GM18511 (cell line): Measurements from ENCODE around the gene GPRC5D.

Experiments used
- ATAC-seq: cut with Tn5 transposase; IDR thresholded peaks from one replicate; pipeline ENCODE4 v1.9.1; 2021; ENCODE audit warnings: mild to moderate bottlenecking, moderate library complexity; ENCODE audit not compliant: unreplicated experiment

Gene GPRC5D

GRCh38 chr12:12952036-12952435 lies at the start of gene GPRC5D:
Gene GPRC5D (minus strand): TSS chr12:12952170. CDS start chr12:12950384, 1,786 bp downstream.
- ATAC-seq = no peak

DNA sequence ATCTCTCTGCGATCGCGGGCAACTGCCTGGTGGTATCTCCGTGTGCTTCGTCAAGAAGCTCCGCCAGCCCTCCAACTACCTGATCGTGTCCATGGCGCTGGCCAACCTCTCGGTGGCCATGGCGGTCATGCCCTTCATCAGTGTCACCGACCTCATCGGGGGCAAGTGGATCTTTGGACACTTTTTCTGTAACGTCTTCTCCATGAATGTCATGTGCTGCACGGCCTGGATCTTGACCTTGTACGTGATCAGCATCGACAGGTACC lies 49.7 kb upstream of the GPRC5D start:
- no peak for ATAC-seq

- ATAC-seq = peak; percentile 28
Measured at GRCh38 chr12:13000925-13001774, 49.2 kb upstream of the GPRC5D start.

- peak; percentile 39 for ATAC-seq
Measured at GRCh38 chr12:13000616-13000924, 48.6 kb upstream of the GPRC5D start.

GRCh38 chr12:12999959-13000615 lies 48.1 kb upstream of the GPRC5D start, which contains the start of gene HEBP1:
Gene HEBP1 (minus strand): TSS chr12:13000265. CDS start chr12:13000114, 151 bp downstream.
- ATAC-seq = peak; percentile 89

GRCh38 chr12:12999271-12999958 lies 47.4 kb upstream of the GPRC5D start:
- no peak for ATAC-seq

- no peak for ATAC-seq
Measured at GRCh38 chr12:12998248-12998647, 46.3 kb upstream of the GPRC5D start.

DNA sequence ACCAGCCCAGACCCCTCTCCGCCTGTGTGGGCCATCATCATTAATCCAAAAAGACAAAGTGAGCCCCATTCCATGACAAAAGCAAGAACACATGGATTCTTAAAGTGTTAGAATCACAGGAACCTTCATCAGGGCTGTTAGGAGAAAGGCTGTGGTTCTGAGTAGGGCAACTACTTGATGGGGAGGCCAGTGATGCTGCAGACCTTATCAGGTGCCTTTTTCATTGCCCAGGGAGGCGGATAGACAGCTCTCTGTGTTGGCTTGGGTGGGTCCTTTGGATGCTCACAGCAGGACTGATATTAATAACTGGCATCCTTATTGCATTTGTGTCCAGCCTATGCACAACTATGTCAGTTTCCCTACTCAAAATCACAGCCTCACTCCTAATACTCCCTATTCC lies 45.8 kb upstream of the GPRC5D start:
- no peak for ATAC-seq

GRCh38 chr12:12997156-12997555 lies 45.2 kb upstream of the GPRC5D start:
- no peak for ATAC-seq

- ATAC-seq = no peak
Measured at GRCh38 chr12:12996209-12996608, 44.2 kb upstream of the GPRC5D start.

DNA sequence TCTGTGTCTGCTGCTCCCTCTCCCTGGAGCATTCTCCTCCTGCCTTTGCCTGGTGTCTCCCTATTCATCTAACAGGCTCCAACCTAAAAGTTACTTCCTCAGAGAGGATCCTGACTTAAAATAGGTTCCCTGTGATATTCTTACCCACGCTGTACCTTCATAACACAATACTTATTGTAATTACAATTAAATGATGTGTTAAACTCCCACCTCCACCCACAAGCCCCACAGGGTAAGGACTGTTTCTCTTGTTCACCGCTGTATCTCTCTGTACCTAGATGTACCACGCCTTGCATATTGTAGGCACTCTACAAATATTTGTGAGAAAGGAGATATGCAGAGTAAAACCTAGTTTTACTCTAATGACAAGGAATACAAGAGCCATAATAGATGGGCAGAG lies 43.1 kb upstream of the GPRC5D start:
- no peak for ATAC-seq

DNA sequence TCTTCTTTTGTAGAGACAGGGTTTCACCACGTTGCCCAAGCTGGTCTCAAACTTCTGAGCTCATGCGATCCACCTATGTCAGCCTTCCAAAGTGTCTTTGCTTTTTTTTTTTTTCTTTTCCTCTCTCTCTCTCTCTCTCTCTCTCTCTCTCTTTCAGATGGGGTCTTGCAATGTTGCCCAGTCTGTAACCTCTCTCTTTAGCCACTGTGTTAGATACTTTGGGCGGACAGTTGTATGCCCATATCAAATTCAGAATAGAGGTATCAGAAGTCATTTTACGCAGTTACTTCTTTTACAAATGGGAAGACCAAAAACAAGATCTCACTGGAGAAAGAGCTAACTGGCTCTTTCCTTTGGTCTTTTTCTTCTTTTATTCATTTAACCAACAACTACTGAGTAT lies 41.4 kb upstream of the GPRC5D start:
- ATAC-seq = no peak

- no peak for ATAC-seq
Measured at GRCh38 chr12:12992418-12993130, 40.6 kb upstream of the GPRC5D start.

DNA sequence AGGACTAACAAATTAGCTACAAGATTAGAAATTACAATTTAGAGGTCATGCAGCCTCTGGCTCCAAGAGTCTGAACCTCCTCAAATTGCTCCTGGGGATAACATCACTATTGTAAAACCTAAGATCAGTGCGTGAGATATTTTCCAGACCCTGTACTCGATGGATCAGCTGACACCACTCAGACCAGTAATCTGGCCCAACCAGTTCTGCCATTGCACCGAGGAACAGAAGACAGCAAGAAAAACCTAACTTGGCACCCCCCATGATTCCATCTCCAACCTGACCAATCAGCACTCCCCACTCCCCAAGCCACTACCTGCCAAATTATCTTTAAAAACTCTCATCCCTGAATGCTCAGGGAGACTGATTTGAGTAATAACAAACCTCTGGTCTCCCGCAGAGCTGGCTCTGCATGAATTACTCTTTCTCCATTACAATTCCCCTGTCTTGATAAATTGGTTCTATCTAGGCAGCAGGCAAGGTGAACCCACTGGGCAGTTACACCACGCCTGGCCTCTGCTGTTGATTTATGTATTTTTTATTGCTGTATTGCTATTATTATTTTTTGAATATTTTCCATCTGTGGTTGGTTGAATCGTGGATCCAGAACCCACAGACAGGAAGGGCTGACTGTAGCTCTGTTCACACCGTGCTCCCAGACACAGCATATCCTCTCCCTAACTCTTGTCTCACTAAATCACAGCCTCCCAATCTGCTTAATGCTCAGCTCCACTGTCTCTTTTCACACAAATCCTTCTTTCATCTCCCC lies 38.9 kb upstream of the GPRC5D start:
- no peak for ATAC-seq

DNA sequence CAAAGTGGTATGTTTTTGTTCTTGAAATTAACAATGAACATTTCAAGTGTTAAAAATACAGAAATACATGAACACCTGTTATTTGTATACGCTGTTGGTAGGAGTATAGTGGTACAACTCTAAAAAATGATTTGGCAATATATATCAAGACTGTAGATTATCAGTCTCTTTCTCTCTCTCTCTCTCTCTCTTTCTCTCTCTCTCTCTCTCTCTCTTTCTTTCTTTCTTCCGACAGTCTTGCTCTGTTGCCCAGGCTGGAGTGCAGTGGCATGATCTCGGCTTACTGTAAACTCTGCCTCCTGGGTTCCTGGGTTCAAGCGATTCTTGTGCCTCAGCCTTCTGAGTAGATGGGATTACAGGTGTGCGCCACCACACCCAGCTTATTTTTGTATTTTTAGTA lies 35.5 kb upstream of the GPRC5D start:
- no peak for ATAC-seq

GRCh38 chr12:12986775-12987331 lies 34.9 kb upstream of the GPRC5D start:
- ATAC-seq = no peak

DNA sequence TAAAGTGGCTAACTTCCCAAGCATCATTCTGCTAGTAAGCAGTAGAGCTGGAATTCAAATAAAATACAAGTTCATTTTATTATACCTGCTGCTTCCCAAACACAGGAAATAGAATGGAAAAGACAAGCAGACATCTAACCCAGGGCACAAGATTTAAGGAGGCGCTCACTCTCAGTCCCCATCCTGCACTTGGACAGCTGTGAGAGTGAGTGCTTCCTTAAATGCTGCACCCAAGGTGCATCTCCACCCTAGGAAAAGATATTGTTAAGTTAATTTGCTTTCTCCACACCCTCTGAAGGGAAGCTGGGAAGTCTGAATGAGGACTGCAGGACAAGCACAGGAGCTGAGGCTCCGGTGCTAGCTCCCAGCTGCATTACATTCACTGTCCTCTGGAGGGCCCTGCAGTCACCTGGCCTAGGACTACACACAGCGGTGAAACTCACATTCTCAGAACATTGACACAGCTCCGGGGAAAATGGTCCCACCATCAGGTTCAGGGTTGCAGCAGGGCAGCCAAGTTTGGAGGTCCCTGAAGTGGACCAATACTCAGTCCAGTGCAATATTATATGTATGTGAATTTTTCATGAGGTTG lies 33.9 kb upstream of the GPRC5D start:
- ATAC-seq = no peak

DNA sequence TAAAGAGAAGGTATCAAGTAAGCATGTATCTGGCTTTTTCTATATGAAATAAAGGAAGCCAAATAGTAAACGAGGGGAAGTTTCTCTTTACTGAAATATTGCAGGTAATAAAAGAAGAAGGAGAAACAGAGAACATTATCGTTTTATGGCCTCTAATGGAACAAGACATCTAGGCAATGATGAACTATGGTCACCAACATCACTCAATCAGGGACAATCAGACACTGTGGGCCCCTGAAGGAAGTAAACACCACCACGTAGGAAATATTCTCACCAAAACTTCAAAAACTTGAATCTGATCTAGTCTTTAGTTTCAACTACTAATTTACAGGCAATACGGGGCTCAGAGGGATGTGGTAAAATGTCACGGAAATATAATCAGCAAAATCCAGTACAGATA lies 32.2 kb upstream of the GPRC5D start:
- no peak for ATAC-seq

- no peak for ATAC-seq
Measured at GRCh38 chr12:12983420-12984035, 31.6 kb upstream of the GPRC5D start.

DNA sequence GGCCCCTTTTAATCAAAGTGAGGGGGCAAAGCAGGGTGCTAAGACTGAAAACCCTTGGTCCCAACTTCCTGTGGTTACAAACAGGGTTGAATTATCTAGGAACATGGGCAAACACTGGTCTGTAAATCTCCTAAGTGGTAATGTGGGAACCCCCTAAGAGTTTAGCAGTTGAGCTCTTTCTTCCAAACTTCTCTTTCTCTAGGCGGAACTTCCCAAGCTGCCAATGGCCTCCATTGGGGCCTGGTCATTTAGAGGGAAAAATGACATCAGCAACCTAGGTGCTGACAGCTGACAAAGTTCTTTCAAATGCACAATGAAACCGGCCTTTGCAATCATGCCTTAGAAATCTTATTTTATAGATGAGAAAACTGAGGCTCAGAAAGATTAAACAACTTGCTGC lies 30.4 kb upstream of the GPRC5D start:
- no peak for ATAC-seq
